Effector CD4-positive, alpha-beta T cell (primary cell): ENCODE data around the gene DNM1.
A peak's percentile ranks its signal among the peaks of the same experiment; 100 is the strongest.

Experiments
- DNase-seq: peaks from one replicate; pipeline ENCODE4 v3.0.0-alpha.2; 2020

Gene DNM1

GRCh38 chr9:128206484-128206883 is 3.3 kb downstream of the DNM1 start:
- DNase-seq: no peak

DNA sequence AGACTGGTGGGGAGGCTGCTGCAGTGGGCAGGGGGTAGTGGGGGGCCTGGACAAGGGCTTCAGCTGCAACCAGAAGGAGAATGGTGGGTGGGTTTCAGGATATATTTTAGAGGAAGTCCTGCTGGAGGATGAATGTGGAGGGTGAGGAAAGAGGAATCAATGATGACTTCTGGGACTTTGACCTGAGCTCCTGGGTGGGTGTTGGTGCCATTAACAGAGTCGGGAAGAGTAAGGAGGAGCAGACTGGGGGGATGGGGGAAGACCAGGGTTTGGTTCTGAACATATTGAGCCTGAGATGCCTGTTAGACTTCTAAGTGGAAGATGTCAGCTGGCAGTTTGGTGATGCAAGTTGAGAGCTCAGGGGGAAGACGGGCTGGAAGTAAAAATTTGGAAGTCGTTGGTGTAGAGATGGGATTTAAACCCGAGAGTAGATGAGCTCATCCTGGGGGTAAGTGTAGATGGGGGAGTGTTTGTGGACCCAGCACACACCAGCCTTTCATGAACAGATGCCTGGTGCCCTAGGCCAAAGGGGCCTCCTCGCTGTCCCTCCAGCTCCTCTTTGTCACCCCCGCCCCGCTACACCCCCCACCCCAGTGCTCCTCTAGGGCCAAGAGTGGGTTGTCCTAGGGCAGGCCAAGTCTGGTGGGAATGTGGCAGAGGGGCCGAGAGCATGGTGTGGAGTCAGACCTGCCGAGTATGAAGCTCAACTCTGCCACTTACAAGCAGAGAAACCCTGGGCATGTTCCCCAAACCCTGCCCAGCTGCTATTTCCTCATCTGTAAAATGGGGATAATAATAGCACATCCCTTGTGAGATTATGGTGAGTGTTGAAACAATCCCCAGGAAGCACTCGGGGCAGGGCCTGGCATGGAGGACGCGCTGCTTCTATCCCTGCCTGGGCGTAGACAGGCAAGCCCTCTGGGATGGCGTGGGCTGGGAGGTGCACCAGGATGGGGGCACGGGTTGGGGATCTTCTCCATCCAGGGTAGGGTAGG is 4.0 kb downstream of the DNM1 start:
- DNase-seq: no peak

DNA sequence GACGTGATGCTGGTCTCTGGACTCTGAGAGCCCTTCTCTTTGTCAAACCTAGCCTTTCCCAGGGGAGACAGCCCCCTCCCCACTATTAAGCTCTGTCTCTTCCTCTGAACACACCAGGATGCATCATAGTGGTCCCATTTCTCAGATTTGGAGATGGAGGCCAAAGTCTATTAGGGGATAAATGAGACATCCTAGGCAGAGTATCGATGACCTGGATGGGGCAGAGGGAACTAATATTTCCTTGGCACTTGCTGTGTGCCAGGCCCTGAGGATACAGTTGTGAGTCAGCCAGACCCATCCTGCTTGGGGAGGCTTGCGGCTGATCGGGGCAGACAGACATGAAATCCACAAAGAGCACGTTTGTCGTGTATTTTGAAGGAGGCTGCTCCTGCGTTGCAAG is 5.2 kb downstream of the DNM1 start:
- no peak for DNase-seq

DNA sequence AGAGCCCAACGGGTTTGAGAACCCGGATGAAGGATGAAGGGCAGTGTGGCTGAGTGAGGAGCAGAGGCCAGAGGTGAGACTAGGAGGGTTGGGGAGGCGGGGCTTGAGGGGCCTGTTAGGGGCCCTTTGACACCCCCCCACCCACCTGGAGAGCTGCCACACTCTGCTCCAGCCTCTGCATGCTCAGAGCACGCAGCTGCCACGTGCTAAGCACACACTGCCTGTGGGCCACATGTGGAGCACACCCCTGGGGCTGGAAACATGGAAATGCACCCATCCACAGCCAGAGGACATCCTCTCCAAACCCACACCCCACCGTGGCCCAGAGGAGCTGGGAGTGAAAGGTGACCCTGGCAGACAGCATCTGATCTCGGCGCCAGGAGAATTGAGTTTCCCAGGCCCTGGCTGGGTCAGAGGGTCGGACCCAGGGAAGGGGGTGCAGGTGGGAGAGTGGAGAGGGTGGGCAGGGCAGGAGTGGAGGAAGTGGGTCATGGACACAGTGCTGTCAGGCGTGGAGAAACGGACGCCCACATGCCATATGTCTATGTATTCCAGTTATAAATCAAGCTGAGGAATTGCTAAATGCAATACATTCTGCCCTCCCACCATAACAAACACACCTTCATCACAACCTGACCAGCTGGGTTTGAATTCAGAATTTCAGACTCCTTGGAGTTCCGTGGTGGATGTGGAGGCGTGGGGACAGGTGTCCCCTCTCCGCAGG is 5.9 kb downstream of the DNM1 start:
- no peak for DNase-seq

DNA sequence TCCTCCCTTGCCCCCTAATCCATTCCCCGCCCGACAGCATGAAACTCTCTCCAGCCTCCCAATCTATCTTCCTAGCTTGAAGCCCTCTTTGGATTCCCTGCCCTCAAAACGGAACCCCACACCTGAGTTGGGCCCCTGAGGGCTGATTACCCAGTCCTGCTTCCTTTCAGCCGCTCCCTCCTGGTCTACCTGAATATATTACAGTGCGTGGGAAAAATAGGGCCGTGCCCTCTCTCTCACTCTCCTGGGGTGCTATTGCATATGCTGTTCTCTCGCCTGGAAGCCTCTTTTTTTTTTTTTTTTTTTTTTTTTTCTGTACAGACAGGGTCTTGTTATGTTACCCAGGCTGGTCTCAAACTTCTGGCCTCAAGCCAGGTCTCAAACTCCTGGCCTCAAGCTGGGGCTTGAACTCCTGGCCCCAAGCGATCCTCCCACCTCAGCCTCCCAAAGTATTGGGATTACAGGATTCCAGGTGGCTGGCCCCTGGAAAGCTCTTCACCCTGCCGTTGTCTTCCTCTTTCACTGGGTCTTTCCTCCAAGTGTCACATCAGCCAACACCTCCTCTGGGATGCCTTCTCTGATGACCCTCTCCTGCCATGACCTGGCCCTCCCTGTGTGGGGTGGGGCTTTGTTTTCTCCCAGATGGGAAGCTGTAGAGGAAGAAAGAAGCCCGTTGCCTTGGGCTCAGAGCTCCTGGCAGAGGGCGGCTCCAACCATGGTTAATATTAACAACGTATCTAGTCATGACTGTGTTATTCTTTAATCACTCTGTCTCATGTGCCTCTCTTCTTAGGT is 8.2 kb downstream of the DNM1 start:
- DNase-seq: no peak

- no peak for DNase-seq
These were observed 8.8 kb downstream of the DNM1 start for GRCh38 chr9:128211981-128212281.

DNA sequence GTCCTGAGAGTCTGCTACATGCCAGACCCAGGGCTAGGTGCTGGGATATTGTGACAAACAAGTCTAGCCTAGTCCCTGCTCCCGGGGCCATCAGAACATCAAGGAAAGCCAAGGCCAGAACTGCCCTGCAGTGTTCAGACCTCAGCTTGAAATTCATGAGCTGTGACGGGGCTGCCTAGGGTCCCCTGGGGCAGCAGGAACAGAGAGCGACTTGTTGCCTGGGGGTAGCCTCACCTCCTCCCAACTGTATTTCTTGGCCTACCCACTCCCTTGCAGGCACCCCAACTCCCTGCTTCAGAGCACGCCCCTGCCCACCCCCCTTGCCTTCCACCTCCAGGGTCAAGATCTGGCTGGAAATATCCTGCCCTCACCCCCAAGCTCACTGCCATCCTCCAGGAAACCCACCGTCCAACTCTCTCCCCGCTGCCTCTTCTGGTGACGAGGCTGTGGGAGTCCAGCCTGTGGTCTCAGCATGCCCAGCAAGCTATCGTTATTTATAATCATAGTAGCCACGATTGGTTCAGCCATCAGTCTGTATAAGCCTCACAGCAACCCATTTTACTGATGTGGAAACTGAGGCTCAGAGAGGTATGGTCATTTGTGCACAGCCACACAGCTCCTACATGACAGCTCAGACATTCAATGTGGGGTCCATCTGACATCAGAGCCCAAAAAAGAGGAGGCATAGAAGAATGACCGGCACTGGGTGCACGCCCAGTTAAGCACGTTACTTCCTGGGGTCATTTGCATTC is 10.7 kb downstream of the DNM1 start:
- no peak for DNase-seq

DNA sequence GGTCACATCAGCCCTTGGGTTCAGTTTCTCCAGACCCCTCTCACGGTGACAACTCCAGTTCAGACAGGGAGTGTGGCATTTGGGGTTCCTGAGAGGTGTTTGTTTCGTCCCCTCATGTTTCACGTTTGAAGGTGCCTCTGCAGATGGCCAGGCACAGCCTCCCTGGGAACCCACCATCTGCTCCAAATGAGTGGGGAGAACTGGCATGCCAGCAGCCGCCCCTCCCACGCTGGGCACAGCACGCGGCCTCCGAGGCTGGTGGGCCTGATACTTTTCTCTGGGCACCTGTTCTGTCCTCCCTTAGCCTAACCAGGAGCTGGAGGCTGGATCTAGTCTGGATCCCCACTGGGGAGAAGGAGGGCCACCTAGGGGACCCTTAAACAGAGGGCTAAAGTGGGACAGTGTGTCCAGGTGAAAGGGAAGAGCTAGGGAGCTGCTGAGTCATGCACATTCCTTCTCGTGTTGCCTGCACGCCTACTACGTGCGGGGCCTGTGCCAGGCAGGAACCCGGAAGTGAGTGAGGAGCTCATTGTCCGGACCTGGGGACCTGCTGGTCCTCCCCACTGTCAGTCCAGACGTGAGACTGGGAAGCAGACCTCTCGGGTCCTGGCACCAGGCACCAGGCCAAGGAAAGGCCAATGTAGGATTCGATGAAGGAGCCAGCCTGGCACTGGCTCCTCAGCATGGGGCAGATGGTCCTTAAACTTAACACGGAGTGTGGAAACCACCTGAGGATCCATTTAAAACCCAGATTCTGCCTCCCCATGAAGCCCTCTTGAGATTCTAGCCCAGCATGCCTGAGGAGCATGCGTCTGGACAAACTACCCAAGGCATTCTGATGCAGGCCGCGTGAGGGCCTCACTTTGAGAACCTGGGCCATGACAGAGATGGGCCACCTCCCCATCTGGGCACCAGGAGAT is 11.7 kb downstream of the DNM1 start:
- no peak for DNase-seq

DNA sequence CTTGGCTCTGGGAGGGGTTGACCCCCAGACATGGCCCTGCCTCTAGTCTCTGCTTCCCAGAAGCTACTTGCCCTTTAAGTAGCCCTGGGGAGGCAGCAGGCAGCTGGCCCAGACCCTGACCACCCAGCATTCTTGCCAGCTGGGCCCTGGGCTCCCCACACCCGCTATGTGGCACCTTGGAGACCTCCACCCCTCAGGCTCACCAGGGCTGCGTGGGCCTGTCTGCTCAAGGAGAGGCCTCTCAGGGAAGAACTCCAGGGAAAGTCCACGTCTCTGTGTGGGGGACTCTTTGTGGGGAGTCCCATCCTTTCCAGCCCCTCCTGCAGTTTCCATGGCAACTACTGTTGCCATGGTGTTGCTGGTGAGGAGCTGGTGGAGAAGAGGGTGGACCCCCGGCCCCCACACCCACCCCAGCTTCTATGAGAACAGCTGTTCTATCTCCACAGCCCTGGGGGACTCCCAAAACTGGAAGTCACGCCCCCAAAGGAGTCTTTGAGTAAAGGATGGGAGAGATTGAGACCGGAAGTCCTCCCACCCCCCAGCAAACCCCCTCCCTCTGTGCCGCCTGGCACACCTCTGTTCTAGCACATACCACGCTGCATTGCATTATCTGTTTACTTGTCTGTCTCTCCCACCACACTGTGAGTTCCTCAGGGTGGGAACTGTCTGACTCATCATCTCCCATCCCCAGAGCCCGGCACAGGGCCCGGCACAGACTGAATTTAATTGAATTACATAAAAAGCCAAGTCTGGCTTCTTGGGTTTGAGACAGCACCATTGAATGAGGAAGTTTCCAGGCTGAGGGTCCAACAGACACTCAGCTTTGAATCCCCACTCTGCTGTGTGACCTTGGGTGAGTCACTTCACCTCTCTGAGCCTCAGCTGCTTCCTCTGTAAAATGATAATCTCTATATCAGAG is 12.6 kb downstream of the DNM1 start:
- no peak for DNase-seq

- no peak for DNase-seq
These were observed 13.8 kb downstream of the DNM1 start for GRCh38 chr9:128216781-128217553.

GRCh38 chr9:128218172-128218517 is 15.0 kb downstream of the DNM1 start:
- DNase-seq: no peak

GRCh38 chr9:128218518-128219389 is 15.6 kb downstream of the DNM1 start:
- DNase-seq: peak; percentile 80

DNA sequence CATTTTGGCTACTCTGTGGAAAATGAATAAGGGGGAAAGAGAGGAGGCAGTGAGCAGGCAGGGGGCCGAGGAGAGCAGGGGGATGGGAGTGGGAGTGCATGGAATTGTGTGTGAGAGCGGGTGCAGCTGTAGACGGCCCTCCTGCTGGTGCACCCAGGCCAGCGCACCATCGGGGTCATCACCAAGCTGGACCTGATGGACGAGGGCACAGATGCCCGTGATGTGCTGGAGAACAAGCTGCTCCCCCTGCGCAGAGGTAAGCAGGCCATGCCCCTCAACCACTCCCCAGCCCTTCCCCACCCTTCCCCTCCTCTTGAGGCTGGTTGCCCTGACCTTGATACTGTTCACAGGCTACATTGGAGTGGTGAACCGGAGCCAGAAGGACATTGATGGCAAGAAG is 16.7 kb downstream of the DNM1 start:
- no peak for DNase-seq

DNA sequence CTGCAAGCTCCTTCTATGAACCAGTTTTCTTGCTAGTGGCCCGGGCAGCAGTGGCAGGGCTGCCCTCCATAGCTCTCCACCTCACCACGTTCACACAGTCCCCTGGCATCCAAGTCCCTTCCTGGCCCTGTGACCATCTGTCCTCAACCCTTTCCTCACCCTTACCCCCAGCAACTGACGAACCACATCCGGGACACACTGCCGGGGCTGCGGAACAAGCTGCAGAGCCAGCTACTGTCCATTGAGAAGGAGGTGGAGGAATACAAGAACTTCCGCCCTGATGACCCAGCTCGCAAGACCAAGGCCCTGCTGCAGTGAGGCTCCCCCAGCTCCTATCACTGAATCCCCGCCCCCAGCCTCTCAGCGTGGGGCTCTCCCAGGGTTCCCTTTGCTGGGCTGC is 18.8 kb downstream of the DNM1 start:
- no peak for DNase-seq

DNA sequence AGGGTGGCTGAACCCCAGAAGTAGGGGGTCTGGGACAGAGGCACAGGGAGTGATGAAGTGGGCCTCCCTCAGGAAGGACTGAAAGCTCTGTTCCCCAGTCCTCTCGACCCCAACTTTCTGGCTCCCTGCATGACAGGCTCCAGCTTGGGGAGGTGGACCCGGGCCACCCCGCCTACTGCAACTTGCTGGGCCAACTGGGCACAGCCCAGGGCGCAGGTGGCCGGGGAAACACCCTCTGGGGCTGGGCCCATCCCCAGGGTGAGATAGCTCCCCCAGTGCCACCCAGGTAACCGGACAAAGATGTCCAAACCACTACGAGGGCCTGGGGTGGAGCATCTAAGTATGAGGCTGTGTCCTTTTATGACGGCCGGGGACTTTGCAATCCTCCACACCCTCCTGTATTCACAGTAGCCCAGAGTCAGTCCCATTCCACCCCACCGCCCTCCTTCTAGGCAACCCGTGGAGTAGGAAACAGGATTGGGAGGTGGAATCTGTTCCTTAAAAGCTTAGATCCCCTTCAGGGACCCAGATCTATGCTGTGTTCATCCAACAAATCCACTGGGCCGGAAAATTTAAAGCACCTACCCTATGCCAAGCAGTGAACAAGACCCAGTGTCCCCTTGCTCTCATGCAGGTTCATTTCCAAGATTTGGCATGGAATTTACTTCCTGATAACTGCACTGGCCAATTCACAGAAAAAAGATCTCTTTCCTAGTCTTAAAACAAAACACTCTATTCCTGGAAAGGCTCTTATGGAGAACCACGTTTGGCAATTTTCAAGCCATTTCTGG is 19.9 kb downstream of the DNM1 start:
- DNase-seq: no peak

GRCh38 chr9:128224877-128225276 is 21.7 kb downstream of the DNM1 start:
- no peak for DNase-seq

DNA sequence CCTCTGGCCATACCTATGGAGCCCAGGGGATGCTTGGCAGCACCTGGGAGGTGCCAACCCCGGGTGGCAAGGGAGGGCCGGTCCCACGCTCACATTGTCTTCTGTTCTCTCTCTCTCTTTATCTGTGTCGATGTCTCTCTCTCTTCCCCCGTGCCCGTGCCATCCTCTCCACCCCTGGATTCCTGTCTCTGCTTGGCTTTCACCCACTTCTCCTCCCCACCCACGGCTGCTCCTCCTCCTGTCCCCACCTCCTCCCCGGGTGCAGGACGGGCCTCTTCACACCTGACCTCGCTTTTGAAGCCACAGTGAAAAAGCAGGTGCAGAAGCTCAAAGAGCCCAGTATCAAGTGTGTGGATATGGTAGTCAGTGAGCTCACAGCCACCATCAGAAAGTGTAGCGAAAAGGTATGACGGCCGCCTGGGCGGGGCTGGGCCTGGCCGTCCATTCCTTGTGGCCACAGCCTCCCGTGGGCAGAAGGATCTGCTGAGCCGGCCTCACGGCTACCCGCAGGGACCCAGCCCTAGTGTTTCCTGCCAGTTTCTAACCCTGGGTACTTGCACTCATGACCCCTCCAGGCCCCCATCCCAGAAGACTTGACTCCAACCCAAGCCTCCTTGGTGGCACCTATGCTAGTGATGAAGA is 22.7 kb downstream of the DNM1 start:
- DNase-seq: no peak
